HTR-8/SVneo (cell line): ENCODE data around the gene BCAS1.

Source experiments
- DNase-seq: peaks from one replicate; pipeline ENCODE4 v3.0.0; 2011; ENCODE audit warnings: low spot score, mixed read lengths; ENCODE audit not compliant: insufficient read length
- FAIRE-seq: peaks from 2 replicates; lab custom pipeline; 2011; peaks lifted over from hg19 to GRCh38; lab: Jason Lieb, UNC

BCAS1 gene

DNA sequence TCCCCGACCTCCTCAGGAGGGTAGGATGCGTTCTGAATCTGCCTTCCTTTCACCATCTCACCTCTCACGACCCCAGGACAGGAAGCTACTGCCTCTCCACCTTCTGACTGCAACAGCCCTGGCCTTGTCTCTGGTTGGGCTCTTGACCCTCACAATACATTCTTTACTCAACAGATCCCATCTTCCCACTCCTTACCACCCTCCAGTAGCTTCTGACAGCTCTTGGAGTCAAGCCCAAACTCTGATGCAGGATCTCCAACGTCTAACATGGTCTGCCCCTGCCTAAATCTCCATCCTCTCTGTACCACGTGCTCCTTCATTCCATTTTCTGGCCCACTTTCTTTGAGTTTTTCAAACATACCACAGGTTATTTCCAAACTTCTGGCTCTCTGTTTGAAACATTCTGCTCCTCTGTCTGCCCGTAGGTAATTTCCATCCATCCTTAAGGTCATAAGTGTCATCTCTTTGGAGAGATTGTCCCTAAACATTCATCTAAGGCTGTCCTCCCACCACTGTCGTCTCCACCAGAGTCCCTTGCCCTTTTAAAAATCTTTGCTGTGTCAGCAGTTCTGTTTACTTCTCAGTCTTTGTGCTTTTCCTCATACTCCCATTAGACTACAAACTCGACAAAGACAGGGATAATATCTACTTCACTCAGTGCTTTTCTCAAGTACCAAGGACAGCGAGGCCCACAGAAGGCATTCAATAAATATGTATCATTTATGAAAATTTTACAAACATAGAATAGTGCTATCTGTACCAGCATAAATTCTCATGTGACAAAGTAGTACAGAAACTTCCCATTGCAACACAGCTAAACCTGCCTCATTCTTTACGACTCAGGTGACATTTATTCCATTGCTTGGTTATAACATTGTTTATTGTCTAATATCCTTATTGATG is 73.6 kb downstream of the BCAS1 start:
- DNase-seq = no peak
- peak; percentile 57 for FAIRE-seq

- peak; percentile 79 for FAIRE-seq
Observed at GRCh38 chr20:53995949-53996348, 74.4 kb downstream of the BCAS1 start.

GRCh38 chr20:53994088-53994487 is 76.3 kb downstream of the BCAS1 start:
- peak; percentile 92 for FAIRE-seq

More at GRCh38 chr20:53995949-53996348, 74.4 kb downstream of the BCAS1 start:
- no peak for DNase-seq

GRCh38 chr20:53993310-53993709 is 77.1 kb downstream of the BCAS1 start:
- peak; percentile 64 for FAIRE-seq
- DNase-seq = no peak

More at GRCh38 chr20:53994088-53994487, 76.3 kb downstream of the BCAS1 start:
- no peak for DNase-seq

DNA sequence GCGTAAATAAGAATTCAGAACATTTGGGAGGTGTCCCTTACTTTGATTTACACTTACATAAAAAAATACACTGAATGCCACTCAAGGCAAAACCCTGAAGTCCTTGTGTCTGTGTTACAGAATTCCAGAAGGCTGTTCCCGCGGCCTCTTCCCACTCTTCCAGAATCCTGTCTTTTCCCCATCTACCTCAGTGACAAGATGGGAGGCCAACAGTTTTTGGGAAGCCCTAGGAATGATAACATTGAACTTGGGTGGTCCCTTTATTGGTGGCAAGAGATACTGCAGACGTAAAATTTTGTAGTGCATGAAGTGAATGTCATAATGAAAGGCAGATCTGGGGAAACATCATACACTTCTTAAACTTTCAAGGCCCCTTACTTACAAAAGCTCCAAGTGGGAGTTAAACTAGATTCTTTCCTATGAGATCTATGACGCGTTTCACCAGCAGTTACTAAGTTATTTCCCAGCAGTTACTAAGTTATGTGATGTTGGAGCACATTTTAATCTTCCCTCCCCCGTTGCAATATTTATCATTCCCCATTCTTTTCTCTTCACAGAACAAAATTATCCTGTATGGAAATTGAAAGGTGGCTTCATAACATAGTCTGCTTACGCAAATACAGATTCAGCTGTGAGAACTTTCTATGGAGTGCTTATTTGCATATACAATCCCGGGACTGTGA is 79.5 kb downstream of the BCAS1 start:
- FAIRE-seq = peak; percentile 73
- no peak for DNase-seq

- no peak for DNase-seq
- peak; percentile 90 for FAIRE-seq
Observed at GRCh38 chr20:53990003-53990402, 80.4 kb downstream of the BCAS1 start.

DNA sequence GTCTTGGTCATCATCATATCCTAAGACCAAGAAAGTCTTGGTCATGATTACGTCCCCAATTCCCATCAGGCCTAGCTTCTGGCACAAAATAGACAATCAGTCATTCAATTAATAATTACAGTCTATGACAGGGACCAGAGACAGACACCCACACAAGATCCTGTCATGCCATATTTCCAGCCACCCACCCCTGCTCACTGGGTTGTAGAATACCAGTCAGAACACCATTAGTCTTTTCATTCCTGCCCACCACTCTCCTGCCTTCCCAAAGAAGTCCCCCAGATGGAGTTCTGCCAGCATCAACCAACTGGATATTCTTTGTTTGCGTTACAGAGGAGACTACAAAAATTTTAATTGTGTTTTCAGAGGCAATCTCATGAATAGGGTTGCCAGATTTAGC is 81.0 kb downstream of the BCAS1 start:
- DNase-seq = no peak
- peak; percentile 38 for FAIRE-seq

- no peak for DNase-seq
- peak; percentile 28 for FAIRE-seq
Observed at GRCh38 chr20:53986037-53986650, 84.2 kb downstream of the BCAS1 start.

- FAIRE-seq = no peak
- no peak for DNase-seq
Observed at GRCh38 chr20:53985150-53985518, 85.3 kb downstream of the BCAS1 start.

GRCh38 chr20:53984356-53985149 is 85.8 kb downstream of the BCAS1 start:
- FAIRE-seq = peak; percentile 63
- DNase-seq = no peak

DNA sequence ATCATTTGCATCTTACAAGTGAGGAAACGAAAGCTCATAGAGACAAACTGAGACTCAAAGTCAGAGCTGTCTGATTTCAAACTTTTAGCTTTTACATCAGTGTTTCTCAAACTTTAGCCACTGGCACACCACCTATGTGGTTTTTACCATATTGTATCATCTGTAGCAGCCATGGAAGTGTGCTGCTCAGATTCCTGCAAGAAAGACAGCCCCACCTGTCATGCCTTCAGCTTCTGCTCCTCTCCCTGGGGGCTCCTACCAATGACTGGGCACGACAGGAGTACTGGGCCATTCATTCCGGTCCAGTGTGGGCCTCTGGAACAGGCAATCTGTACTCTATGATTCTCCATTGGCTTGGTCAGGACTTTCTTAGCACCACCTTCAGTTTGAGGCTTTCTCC is 87.0 kb downstream of the BCAS1 start:
- DNase-seq (no peak), FAIRE-seq (peak; percentile 64)

DNA sequence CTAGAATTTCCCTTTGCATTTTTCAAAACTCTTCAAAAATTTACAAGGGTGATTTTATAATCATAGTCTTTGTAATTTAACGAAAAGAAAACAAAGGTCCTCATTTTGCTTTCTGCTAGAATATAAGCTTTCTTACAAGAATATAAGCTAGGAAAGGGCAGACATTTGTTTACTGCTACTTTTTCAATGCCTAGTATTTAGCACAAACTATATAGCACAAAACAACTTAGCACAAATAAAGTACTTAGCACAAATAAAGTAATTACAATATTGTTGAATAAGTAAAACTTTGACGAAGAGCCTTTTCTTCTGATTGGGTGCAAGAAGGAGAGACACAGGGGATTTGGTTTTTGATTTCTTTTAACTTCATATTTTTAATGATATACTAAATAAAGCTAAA is 87.8 kb downstream of the BCAS1 start:
- no peak for FAIRE-seq

GRCh38 chr20:53981752-53982437 is 88.5 kb downstream of the BCAS1 start:
- DNase-seq = no peak
- FAIRE-seq = no peak

More for the DNA sequence above, 87.8 kb downstream of the BCAS1 start:
- no peak for DNase-seq

- DNase-seq = no peak
- FAIRE-seq = no peak
Observed at GRCh38 chr20:53981130-53981529, 89.3 kb downstream of the BCAS1 start.

DNA sequence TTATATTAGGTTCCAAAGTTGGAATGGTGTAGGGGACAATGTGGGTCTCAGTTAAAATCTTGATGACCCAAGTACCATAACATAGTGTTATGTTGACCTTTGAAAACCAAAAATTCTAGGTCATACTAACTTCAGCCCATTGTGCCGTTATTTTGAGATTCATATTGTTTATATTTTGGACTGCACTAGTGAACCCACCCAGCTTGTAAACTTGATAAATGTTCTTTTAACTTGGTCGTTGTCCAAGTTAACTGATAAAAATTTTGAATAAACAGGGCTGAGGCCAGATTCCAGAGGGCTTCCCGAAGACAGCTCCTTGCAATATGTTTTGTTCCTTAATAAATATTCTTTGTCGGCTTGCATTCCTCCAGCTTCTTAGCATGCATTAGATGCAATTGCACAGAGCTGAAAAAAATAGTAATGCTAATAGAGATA is 90.3 kb downstream of the BCAS1 start:
- FAIRE-seq (no peak), DNase-seq (no peak)

DNA sequence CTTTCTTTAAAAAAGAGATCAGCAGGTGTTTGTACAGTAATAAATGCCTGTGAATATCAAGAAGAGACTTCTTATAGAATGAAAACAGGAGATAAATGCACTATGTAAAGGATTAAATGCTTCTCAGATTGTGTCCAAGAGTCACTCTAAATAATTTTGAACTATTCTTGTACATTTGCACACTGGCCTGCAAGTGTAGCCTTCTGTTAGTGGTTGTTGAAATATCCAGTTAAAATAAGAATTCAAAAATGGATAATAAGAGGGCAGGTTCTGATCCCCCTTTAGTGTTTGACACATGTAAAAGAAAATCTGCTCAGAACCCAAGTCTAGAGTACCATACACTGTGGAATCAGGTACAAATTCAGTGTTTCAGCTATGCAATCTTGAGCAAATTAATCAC is 91.9 kb downstream of the BCAS1 start:
- DNase-seq (no peak), FAIRE-seq (peak; percentile 48)

- DNase-seq (no peak), FAIRE-seq (no peak)
Observed at GRCh38 chr20:53977391-53977790, 93.0 kb downstream of the BCAS1 start.

GRCh38 chr20:53975761-53976160 is 94.6 kb downstream of the BCAS1 start:
- FAIRE-seq (peak; percentile 80), DNase-seq (no peak)

- DNase-seq (no peak), FAIRE-seq (peak; percentile 88)
Observed at GRCh38 chr20:53974785-53975555, 95.4 kb downstream of the BCAS1 start.
